ENCODE measurements around the gene TMX3.

The TMX3 gene

DNA sequence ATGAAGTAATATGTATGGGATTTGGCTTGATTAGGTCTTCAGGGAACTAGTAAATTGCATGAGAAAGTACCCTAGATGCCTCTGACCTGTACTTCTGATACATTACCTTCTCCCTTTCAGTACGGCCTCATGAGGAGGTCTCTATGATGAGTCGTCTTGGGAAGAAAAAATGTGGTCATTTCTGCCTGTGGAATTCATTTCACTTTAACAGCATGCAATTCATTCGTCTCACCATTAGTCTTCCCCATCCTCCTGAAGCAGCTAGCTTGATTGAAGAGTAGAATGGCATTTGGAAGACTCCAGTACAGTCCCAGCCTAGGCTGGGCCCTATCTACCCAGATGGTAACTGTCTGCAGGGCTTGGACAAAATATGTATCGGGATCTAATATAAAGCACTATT lies 52.2 kb downstream of the TMX3 start:
- Histone ChIP-seq H3K36me3 (ENCODE audit: control insufficient read depth, low read depth, low read length) (no peaks in the 10 kb centered on the region), H3K4me1 (ENCODE audit: control insufficient read depth, low read depth, low read length) (no peaks in the 10 kb centered on the region), H3K9ac (ENCODE audit: low read length) (no peak overlapping the region), H3K4me3 (ENCODE audit: low read length) (no peak overlapping the region), H3K9me3 (ENCODE audit: control insufficient read depth, low read depth, low read length) (no peaks in the 10 kb centered on the region), H3K27me3 (ENCODE audit: control insufficient read depth, insufficient read depth, low read length) (no peaks in the 10 kb centered on the region), H3K27ac (ENCODE audit: low read length) (no peak overlapping the region)

DNA sequence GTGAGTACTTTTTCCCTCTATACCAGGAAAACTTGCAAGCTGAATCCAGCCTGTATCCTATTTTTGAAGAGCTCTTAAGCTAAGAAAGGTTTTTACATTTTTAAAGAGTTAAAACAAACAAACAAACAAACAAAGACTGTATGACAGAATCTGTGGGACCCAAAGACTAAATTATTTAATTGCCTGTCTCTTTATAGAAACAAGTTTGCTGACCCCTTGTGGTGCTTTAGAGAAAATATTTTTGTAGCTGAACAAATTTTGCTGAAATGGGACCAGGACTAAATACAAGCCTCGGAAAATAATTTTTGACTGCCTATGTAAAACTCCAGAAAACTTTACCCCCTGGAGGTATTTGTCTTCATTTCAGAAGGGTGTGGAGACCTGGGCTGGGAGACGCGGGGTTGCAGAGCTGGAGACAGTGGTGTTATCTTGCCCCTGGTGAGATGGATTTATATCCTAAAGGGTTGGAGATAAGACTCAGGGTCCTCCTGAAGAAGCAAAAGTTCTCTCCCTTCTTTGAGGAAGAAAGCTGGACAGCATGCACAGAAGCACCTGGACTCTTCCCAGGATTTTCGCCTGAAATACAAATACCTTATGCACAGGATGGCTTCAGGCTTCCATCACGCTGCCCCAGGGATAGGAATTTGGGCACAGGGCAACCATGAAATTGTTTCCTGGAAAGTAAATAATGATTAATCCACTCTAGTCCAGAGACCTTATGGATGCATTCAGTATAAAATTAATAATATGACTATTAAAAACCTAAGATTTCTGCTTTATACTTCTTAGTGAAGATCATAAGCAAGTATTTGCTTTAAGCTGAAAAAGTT lies 54.3 kb downstream of the TMX3 start:
- H3K27ac ChIP-seq (ENCODE audit: low read length): no peak overlapping the region
- H3K27me3 ChIP-seq (ENCODE audit: control insufficient read depth, insufficient read depth, low read length): no peaks in the 10 kb centered on the region
- H3K4me1 ChIP-seq (ENCODE audit: control insufficient read depth, low read depth, low read length): no peaks in the 10 kb centered on the region
- no peaks in the 10 kb centered on the region for H3K9me3 ChIP-seq (ENCODE audit: control insufficient read depth, low read depth, low read length)
- H3K36me3 ChIP-seq (ENCODE audit: control insufficient read depth, low read depth, low read length): no peaks in the 10 kb centered on the region
- no peak overlapping the region for H3K4me3 ChIP-seq (ENCODE audit: low read length)
- no peak overlapping the region for H3K9ac ChIP-seq (ENCODE audit: low read length)

DNA sequence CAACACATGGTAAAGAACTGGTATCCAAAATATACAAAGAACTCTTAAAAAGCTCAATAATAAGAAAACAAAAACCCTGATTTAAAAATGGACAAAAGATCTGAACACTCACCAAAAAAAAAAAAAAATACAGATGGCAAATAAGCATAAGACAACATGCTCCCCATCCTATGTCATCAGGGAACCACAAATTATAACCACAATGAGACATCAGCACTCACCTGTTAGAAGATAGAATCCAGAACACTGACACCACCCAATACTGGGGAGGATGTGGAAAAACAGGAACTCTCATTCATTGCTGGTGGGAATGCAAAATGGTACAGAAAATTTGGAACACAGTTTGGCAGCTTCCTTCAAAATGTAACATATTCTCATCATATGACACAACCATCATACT lies 66.7 kb downstream of the TMX3 start:
- no peaks in the 10 kb centered on the region for H3K36me3 ChIP-seq (ENCODE audit: control insufficient read depth, low read depth, low read length)
- no peak overlapping the region for H3K9ac ChIP-seq (ENCODE audit: low read length)
- H3K4me1 ChIP-seq (ENCODE audit: control insufficient read depth, low read depth, low read length): peaks cover 4% of the 10 kb centered on the region
- H3K27ac ChIP-seq (ENCODE audit: low read length): no peak overlapping the region
- no peaks in the 10 kb centered on the region for H3K9me3 ChIP-seq (ENCODE audit: control insufficient read depth, low read depth, low read length)
- no peak overlapping the region for H3K4me3 ChIP-seq (ENCODE audit: low read length)
- no peaks in the 10 kb centered on the region for H3K27me3 ChIP-seq (ENCODE audit: control insufficient read depth, insufficient read depth, low read length)

GRCh38 chr18:68642003-68642402 lies 72.9 kb downstream of the TMX3 start:
- no peak overlapping the region for H3K9ac ChIP-seq (ENCODE audit: low read length)
- no peak overlapping the region for H3K27ac ChIP-seq (ENCODE audit: low read length)
- H3K36me3 ChIP-seq (ENCODE audit: control insufficient read depth, low read depth, low read length): no peaks in the 10 kb centered on the region
- no peaks in the 10 kb centered on the region for H3K9me3 ChIP-seq (ENCODE audit: control insufficient read depth, low read depth, low read length)
- H3K4me3 ChIP-seq (ENCODE audit: low read length): no peak overlapping the region
- H3K4me1 ChIP-seq (ENCODE audit: control insufficient read depth, low read depth, low read length): no peaks in the 10 kb centered on the region
- H3K27me3 ChIP-seq (ENCODE audit: control insufficient read depth, insufficient read depth, low read length): no peaks in the 10 kb centered on the region

GRCh38 chr18:68640861-68641260 lies 74.0 kb downstream of the TMX3 start:
- Histone ChIP-seq H3K27me3 (ENCODE audit: control insufficient read depth, insufficient read depth, low read length) (no peaks in the 10 kb centered on the region), H3K9ac (ENCODE audit: low read length) (no peak overlapping the region), H3K27ac (ENCODE audit: low read length) (no peak overlapping the region), H3K36me3 (ENCODE audit: control insufficient read depth, low read depth, low read length) (no peaks in the 10 kb centered on the region), H3K4me1 (ENCODE audit: control insufficient read depth, low read depth, low read length) (no peaks in the 10 kb centered on the region), H3K4me3 (ENCODE audit: low read length) (no peak overlapping the region), H3K9me3 (ENCODE audit: control insufficient read depth, low read depth, low read length) (no peaks in the 10 kb centered on the region)

DNA sequence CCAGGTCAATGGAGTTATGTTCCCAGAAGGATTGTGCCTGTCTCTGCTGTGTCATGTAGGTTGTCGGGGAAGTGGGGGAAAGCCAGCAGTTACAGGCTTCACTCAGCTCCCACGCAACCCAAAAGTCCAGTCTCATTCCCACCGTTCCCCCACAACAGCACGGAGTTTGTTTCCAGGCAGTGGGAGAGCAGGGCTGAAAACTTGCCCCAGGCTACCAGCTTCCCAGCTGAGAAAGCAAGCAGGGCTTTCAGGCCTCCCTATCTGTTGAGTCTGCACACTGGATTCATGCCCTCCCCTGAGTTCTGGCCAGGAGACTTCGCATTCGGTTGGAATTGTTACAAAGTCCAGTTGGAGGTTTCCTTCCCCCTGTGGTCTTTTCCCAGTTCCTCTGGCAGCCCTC lies 76.3 kb downstream of the TMX3 start:
- no peak overlapping the region for H3K4me3 ChIP-seq (ENCODE audit: low read length)
- H3K9ac ChIP-seq (ENCODE audit: low read length): no peak overlapping the region
- no peaks in the 10 kb centered on the region for H3K27me3 ChIP-seq (ENCODE audit: control insufficient read depth, insufficient read depth, low read length)
- no peak overlapping the region for H3K27ac ChIP-seq (ENCODE audit: low read length)
- no peaks in the 10 kb centered on the region for H3K9me3 ChIP-seq (ENCODE audit: control insufficient read depth, low read depth, low read length)
- no peaks in the 10 kb centered on the region for H3K36me3 ChIP-seq (ENCODE audit: control insufficient read depth, low read depth, low read length)
- no peaks in the 10 kb centered on the region for H3K4me1 ChIP-seq (ENCODE audit: control insufficient read depth, low read depth, low read length)

DNA sequence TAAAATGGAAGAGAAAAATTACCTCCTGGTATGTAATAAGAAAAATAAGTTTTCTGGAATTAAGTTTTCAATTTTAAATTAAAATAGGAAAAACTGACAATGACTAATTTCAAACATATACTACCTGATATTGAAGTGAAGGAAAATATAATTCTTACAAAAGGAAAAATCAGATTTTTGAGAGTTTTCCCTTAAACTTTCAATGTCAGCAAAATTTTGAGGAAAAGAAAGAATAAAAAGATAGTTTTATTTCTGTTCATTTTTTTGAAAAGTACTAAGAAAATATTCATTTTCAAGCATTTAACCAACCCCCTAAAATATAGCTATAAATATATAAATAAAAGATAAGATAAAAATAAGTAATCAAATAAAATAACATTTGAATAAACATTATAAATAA lies 87.1 kb downstream of the TMX3 start:
- Histone ChIP-seq H3K9ac (ENCODE audit: low read length) (no peak overlapping the region), H3K36me3 (ENCODE audit: control insufficient read depth, low read depth, low read length) (no peaks in the 10 kb centered on the region), H3K4me3 (ENCODE audit: low read length) (no peak overlapping the region), H3K4me1 (ENCODE audit: control insufficient read depth, low read depth, low read length) (no peaks in the 10 kb centered on the region), H3K9me3 (ENCODE audit: control insufficient read depth, low read depth, low read length) (no peaks in the 10 kb centered on the region), H3K27me3 (ENCODE audit: control insufficient read depth, insufficient read depth, low read length) (no peaks in the 10 kb centered on the region), H3K27ac (ENCODE audit: low read length) (no peak overlapping the region)

All from iPS-18a (cell line).